ENCODE data around the gene CD48.

DNA sequence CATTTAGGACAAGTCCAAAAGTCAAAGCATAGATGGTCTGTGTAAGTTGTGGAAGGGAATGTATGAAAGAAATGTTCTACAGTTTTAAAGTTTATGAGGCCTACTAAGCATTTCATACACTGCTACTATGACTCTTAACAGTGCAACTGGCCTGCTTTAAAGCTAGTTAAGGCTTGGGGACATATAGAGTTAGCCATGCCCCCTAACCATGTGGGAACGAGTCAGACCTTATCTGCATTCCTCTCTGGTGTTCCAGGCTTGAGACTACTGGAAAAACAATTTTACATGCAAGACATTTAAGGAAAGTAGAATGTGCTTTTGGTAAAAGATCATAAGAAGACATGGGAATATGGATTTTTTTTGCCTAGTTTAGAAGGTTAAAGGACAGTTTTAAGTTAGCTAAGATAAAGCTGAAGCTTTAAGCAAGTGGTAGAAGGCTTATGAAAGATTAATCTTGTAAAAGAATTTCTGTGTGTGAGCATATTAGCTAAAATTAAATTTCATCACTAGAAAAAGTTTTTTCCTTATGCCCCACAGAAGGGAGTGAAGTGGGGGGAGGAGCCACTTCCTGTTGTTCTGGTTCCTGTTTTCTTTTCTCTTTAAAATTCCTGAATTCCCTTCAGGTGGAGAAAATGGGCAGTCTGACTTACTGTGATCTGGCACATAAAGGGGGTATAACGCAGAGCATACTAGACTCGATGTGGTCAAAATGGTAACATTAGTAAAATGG, 8.9 kb upstream of the CD48 start:
- TF ChIP-seq, protein P1, sequence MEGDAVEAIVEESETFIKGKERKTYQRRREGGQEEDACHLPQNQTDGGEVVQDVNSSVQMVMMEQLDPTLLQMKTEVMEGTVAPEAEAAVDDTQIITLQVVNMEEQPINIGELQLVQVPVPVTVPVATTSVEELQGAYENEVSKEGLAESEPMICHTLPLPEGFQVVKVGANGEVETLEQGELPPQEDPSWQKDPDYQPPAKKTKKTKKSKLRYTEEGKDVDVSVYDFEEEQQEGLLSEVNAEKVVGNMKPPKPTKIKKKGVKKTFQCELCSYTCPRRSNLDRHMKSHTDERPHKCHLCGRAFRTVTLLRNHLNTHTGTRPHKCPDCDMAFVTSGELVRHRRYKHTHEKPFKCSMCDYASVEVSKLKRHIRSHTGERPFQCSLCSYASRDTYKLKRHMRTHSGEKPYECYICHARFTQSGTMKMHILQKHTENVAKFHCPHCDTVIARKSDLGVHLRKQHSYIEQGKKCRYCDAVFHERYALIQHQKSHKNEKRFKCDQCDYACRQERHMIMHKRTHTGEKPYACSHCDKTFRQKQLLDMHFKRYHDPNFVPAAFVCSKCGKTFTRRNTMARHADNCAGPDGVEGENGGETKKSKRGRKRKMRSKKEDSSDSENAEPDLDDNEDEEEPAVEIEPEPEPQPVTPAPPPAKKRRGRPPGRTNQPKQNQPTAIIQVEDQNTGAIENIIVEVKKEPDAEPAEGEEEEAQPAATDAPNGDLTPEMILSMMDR (IDR thresholded peaks at IDR 0.05; ENCODE audit: low read depth, low read length): no peak
- TF ChIP-seq EZH2phosphoT487 (IDR thresholded peaks at IDR 0.05; ENCODE audit: low read depth): no peak

Data from OCI-LY3 (cell line).